Breast epithelium (tissue), 4 donors: ENCODE measurements around the gene RAPGEF1. TPM values are rescaled to one million over a fixed set of nuclear protein-coding genes. Genes with fewer than 3 reads are reported as not detected.
A peak's percentile ranks its signal among the peaks of the same experiment; 100 is the strongest.

Experiments
- DNase-seq, 2 donors: peaks; one replicate each; pipeline ENCODE4 v3.0.0-alpha.2; 2019; ENCODE audit warnings: low spot score in 2 of 2
- H3K27ac ChIP-seq, 2 donors: fragments of 200-600 bp; sonication (generic) in 1 of 2; one replicate each; pipeline ENCODE4 v1.5.1; 2016 to 2019; ENCODE audit warnings: mild to moderate bottlenecking in 1 of 2
- H3K27me3 ChIP-seq, 2 donors: fragments of 200-600 bp; sonication (generic) in 1 of 2; one replicate each; pipeline versions ENCODE4 v1.5.1 to v1.6.0; 2017 to 2019; ENCODE audit warnings: control low read depth in 1 of 2, mild to moderate bottlenecking in 1 of 2
- H3K36me3 ChIP-seq: fragments of 200-600 bp; one replicate; pipeline ENCODE4 v1.5.1; 2019
- H3K4me1 ChIP-seq, 2 donors: fragments of 200-600 bp; sonication (generic); one replicate each; pipeline ENCODE4 v1.5.1; 2016 to 2019; ENCODE audit warnings: control low read depth in 1 of 2
- H3K4me3 ChIP-seq, 3 donors: fragments of 200-600 bp; sonication (generic); 1 replicate in 2 of 3; 2 replicates in 1 of 3; pipeline ENCODE4 v1.5.1; 2016 to 2019; ENCODE audit warnings: mild to moderate bottlenecking in 3 of 3, moderate library complexity in 2 of 3
- H3K9me3 ChIP-seq, 2 donors: fragments of 200-600 bp; sonication (generic) in 1 of 2; one replicate each; pipeline ENCODE4 v1.5.1; 2016 to 2019; ENCODE audit warnings: control low read depth in 1 of 2
- CTCF ChIP-seq, 3 donors: fragments of 450-650 bp; IDR thresholded peaks; one replicate each; pipeline ENCODE4 v1.5.1; 2016 to 2017; ENCODE audit warnings: antibody characterized with exemption in 3 of 3, mild to moderate bottlenecking in 3 of 3, moderate library complexity in 3 of 3
- POLR2A ChIP-seq: fragments of 450-650 bp; IDR thresholded peaks from one replicate; pipeline ENCODE4 v1.6.1; 2016; ENCODE audit warnings: antibody characterized with exemption, mild to moderate bottlenecking, moderate library complexity
- POLR2AphosphoS5 ChIP-seq, 3 donors: sonication (generic); formaldehyde crosslinking; IDR thresholded peaks; one replicate each; pipeline ENCODE4 v1.6.1; 2017; ENCODE audit warnings: antibody characterized with exemption in 3 of 3
- intact Hi-C: fragments of 100-400 bp; cut with DNase I; formaldehyde crosslinking; loops from one replicate; pipeline ENCODE4 v1.15.1; 2023; ENCODE audit warnings: low total_unique reads
- total RNA-seq, 3 donors: library from RNA; depleted of rRNA; stranded (reverse); fragments of >200 nt; gene quantifications; one replicate each; pipeline ENCODE4 v1.1.0, GENCODE V29; 2016

RAPGEF1 gene
- total RNA-seq, 3 donors from 2014 or later = 35.3 to 38.0 (median 37.3) TPM

- DNase-seq = peak in 1 of 2 donors; percentile 42
- intact Hi-C loops = no loop called here
- Histone ChIP-seq H3K36me3 (no peaks in the 10 kb centered on the region), H3K27me3 (no peaks in the 10 kb centered on the region), H3K9me3 (no peaks in the 10 kb centered on the region), H3K27ac (no peak overlapping the region), H3K4me1 (no peaks in the 10 kb centered on the region), H3K4me3 (no peak overlapping the region)
- TF ChIP-seq POLR2A (no peak), POLR2AphosphoS5 (IDR thresholded peaks at IDR 0.05) (no peak), CTCF (IDR thresholded peaks at IDR 0.05) (no peak)
These were observed 121.8 kb downstream of the RAPGEF1 start for GRCh38 chr9:131618071-131618479.

- DNase-seq = no peak
- Histone ChIP-seq H3K27ac (no peak overlapping the region), H3K9me3 (no peaks in the 10 kb centered on the region), H3K36me3 (no peaks in the 10 kb centered on the region), H3K4me3 (no peak overlapping the region), H3K4me1 (no peaks in the 10 kb centered on the region), H3K27me3 (no peaks in the 10 kb centered on the region)
- no peak for TF ChIP-seq POLR2AphosphoS5 (IDR thresholded peaks at IDR 0.05)
- TF ChIP-seq POLR2A = no peak
- TF ChIP-seq CTCF (IDR thresholded peaks at IDR 0.05) = no peak
- intact Hi-C loops = no loop called here
These were observed 122.3 kb downstream of the RAPGEF1 start for GRCh38 chr9:131617611-131618010.

DNA sequence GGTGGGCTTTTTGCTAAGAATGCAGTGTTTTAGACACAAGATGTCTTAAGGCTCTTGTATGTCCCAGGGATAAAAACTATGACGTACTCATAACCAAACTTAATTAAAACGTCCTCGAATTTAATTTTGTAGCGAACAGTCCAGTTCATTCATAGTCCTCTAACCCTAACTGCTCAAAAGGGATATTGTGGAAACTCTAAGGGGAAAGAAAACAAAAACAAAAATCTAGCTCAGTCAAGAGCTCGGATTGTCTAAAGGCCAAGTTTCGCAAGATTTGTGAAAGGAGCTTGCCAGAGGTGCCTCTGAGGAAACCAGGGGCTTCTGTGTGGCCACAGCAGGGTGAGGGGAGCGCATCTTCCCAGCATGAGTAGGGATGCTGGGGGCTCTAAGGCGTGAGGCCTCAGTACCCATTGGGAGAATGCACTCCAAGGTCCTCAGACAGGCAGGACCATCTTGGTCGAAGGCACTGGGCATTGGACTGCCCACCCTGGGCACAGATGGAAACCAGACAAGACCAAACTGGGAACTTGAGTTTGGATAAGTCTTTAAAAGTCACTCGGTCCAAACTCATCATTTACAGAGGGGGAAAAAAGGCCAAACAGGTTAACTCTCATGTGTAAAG, 122.8 kb downstream of the RAPGEF1 start:
- no peak overlapping the region for H3K4me3 ChIP-seq
- H3K27me3 ChIP-seq = no peaks in the 10 kb centered on the region
- intact Hi-C loops = no loop called here
- H3K4me1 ChIP-seq = no peaks in the 10 kb centered on the region
- no peaks in the 10 kb centered on the region for H3K9me3 ChIP-seq
- H3K27ac ChIP-seq = no peak overlapping the region
- DNase-seq = no peak
- no peak for TF ChIP-seq POLR2A
- TF ChIP-seq POLR2AphosphoS5 (IDR thresholded peaks at IDR 0.05) = no peak
- TF ChIP-seq CTCF (IDR thresholded peaks at IDR 0.05) = no peak
- no peaks in the 10 kb centered on the region for H3K36me3 ChIP-seq

DNA sequence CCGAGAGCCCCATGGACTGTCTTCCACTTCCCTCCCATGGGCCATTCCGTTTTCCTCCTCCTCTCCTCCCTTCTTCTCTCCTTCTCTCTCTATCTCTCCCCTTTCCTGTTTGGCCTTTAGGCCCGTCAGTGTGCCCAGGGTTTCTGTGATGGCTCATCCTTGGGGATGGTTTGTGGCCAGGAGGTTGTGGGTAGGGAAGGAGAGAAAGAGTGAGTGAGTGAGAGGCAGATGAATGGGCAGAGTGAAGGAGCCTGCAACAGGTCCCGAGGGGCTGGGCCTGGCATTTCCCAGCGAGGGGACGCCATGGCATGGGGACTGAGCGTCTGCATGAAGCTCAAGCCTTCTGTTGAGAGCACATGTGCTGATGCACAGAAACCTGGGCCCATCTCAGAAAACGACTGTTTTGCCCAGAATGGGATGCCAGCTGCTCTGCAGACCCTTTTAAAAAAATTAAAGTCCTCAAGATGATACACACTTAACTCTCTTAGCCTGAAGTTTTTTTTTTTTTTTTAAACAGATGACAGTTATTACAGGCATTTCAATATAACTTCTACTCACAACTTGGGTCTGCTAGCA, 125.4 kb downstream of the RAPGEF1 start:
- no peak overlapping the region for H3K4me3 ChIP-seq
- H3K4me1 ChIP-seq = peaks cover 0 to 9% of the 10 kb centered on the region in 2 donors
- H3K36me3 ChIP-seq = no peaks in the 10 kb centered on the region
- H3K27ac ChIP-seq = no peak overlapping the region
- no peak for TF ChIP-seq POLR2AphosphoS5 (IDR thresholded peaks at IDR 0.05)
- no peak for TF ChIP-seq CTCF (IDR thresholded peaks at IDR 0.05)
- TF ChIP-seq POLR2A = no peak
- H3K9me3 ChIP-seq = no peaks in the 10 kb centered on the region
- no peak for DNase-seq
- H3K27me3 ChIP-seq = no peaks in the 10 kb centered on the region
- intact Hi-C loops = no loop called here

DNA sequence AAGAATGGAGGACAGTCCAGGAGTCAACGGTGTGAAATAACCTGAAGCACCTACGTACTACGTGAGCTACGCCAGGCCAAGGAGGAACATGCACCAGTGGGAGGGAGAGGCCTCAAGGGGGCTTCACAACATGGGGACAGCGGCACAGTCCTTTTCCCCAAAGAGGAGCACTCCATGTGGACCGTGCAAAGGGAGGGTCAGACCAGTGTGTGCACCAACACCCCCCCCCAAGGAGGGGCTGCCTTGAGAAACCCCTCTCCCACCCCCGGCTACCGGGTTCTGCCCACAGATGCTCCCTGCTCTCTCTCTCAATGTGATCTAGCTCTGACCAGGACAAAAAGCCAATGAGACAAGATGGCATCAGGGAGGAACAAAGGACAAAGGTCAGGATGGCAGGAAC, 126.0 kb downstream of the RAPGEF1 start:
- Histone ChIP-seq H3K27ac (no peak overlapping the region), H3K36me3 (no peaks in the 10 kb centered on the region), H3K27me3 (no peaks in the 10 kb centered on the region), H3K4me3 (no peak overlapping the region), H3K4me1 (peaks cover 0 to 14% of the 10 kb centered on the region in 2 donors), H3K9me3 (no peaks in the 10 kb centered on the region)
- intact Hi-C loops = no loop called here
- no peak for DNase-seq
- TF ChIP-seq POLR2A = no peak
- TF ChIP-seq CTCF (IDR thresholded peaks at IDR 0.05) = no peak
